Kidney (tissue), 14 donors: ENCODE results near the gene SNAI3. TPM values are rescaled to one million over a fixed set of nuclear protein-coding genes. Genes with fewer than 3 reads are reported as not detected.

ENCODE experiments used
- DNase-seq, 5 donors: peaks; one replicate each; pipeline ENCODE4 v3.0.0-alpha.2; 2013 to 2020
- FAIRE-seq: peaks from 2 replicates; lab custom pipeline; 2012; peaks lifted over from hg19 to GRCh38; lab: Jason Lieb, UNC
- H3K27ac ChIP-seq, 2 donors: one replicate each; pipeline ENCODE4 v1.7.0; 2013; ENCODE audit warnings: low read depth in 2 of 2, low read length in 2 of 2, inconsistent platforms in 1 of 2
- H3K27me3 ChIP-seq: one replicate; pipeline ENCODE4 v1.7.1; 2013; ENCODE audit warnings: low read length, inconsistent platforms; ENCODE audit not compliant: control insufficient read depth, insufficient read depth
- H3K36me3 ChIP-seq, 3 donors: one replicate each; pipeline versions ENCODE4 v1.7.0 to v1.7.1; 2013; ENCODE audit warnings: low read length in 3 of 3, control low read depth in 1 of 3, inconsistent platforms in 1 of 3; ENCODE audit not compliant: insufficient read depth in 3 of 3, control insufficient read depth in 2 of 3
- H3K4me1 ChIP-seq, 3 donors: one replicate each; pipeline versions ENCODE4 v1.7.0 to v1.7.1; 2013; ENCODE audit warnings: low read length in 3 of 3, inconsistent platforms in 1 of 3, low read depth in 1 of 3; ENCODE audit not compliant: control insufficient read depth in 2 of 3, insufficient read depth in 2 of 3
- H3K4me3 ChIP-seq, 3 donors: one replicate each; pipeline versions ENCODE4 v1.7.0 to v1.8.1; 2013; ENCODE audit warnings: low read length in 3 of 3, control low read depth in 1 of 3, inconsistent platforms in 1 of 3
- H3K9ac ChIP-seq, 3 donors: one replicate each; pipeline versions ENCODE4 v1.7.0 to v1.7.1; 2013; ENCODE audit warnings: low read length in 3 of 3, control low read depth in 1 of 3, inconsistent platforms in 1 of 3
- H3K9me3 ChIP-seq, 3 donors: one replicate each; pipeline versions ENCODE4 v1.7.0 to v1.7.1; 2013; ENCODE audit warnings: low read length in 3 of 3, control low read depth in 1 of 3, inconsistent platforms in 1 of 3; ENCODE audit not compliant: control insufficient read depth in 2 of 3, insufficient read depth in 1 of 3
- CTCF ChIP-seq: IDR thresholded peaks from 3 replicates; pipeline ENCODE4 v1.5.1; 2012; ENCODE audit warnings: mild to moderate bottlenecking, moderate library complexity, borderline replicate concordance; ENCODE audit not compliant: insufficient read depth; ENCODE audit errors: extremely low read depth
- intact Hi-C: fragments of 100-400 bp; cut with DNase I; formaldehyde crosslinking; loops from one replicate; pipeline ENCODE4 v1.11.1; 2022
- polyA plus RNA-seq: library from polyadenylated mRNA; stranded (reverse); fragments of 350-450 nt; fragmentation: Illumina TruSeq; extraction: RNeasy Lipid Tissue Mini Kit (QIAGEN cat#74804); gene quantifications from one replicate; pipeline ENCODE4 v1.2.3, GENCODE V29; 2014; ENCODE audit warnings: low read depth, low replicate concordance; ENCODE audit not compliant: insufficient read depth
- total RNA-seq: library from RNA; stranded (reverse); fragmentation: NEBNext Ultra II Directional; extraction: Animal tissue kit (Norgen Biotek cat#: 25700); gene quantifications from one replicate; pipeline ENCODE4 v1.2.1, GENCODE V29; 2021
- donor health status: control.
- donor health status: control.
- donor health status: control.
- donor health status: control.
- donor health status: control.
- donor health status: DM: yes; HTN: yes; CAD: no.
- donor health status: Normal renal cell carcinoma (clear cell type).

The SNAI3 gene
- total and polyA plus RNA-seq, 2 donors from 2014 or later = 0.75 to 2.3 TPM

- FAIRE-seq (no peak), DNase-seq (no peak)
- H3K27ac ChIP-seq = no peak overlapping the region
- peaks cover 0 to 15% (median 6%) of the 10 kb centered on the region in 3 donors for H3K36me3 ChIP-seq
- no peak for TF ChIP-seq CTCF
- intact Hi-C loops = no loop called here
- no peaks in the 10 kb centered on the region for H3K27me3 ChIP-seq
- no peak overlapping the region for H3K9ac ChIP-seq
- no peaks in the 10 kb centered on the region for H3K4me1 ChIP-seq
- no peak overlapping the region for H3K4me3 ChIP-seq
- H3K9me3 ChIP-seq = no peaks in the 10 kb centered on the region
These were observed 40.1 kb upstream of the SNAI3 start for GRCh38 chr16:88726408-88726749.

- intact Hi-C loops = no loop called here
- Histone ChIP-seq H3K36me3 (peaks cover 0 to 10% (median 3%) of the 10 kb centered on the region in 3 donors), H3K4me1 (no peaks in the 10 kb centered on the region), H3K27me3 (no peaks in the 10 kb centered on the region), H3K9ac (no peak overlapping the region), H3K4me3 (no peak overlapping the region), H3K27ac (no peak overlapping the region), H3K9me3 (no peaks in the 10 kb centered on the region)
- DNase-seq (peak in 1 of 5 donors; percentile 45), FAIRE-seq (no peak)
- no peak for TF ChIP-seq CTCF
These were observed 39.5 kb upstream of the SNAI3 start for GRCh38 chr16:88725609-88726407.

GRCh38 chr16:88724855-88725555 is 38.7 kb upstream of the SNAI3 start:
- H3K36me3 ChIP-seq = peaks cover 0 to 10% (median 3%) of the 10 kb centered on the region in 3 donors
- H3K27me3 ChIP-seq = no peaks in the 10 kb centered on the region
- no peak for TF ChIP-seq CTCF
- H3K4me3 ChIP-seq = no peak overlapping the region
- no peaks in the 10 kb centered on the region for H3K9me3 ChIP-seq
- H3K27ac ChIP-seq = no peak overlapping the region
- intact Hi-C loops = no loop called here
- FAIRE-seq (no peak), DNase-seq (no peak)
- H3K4me1 ChIP-seq = no peaks in the 10 kb centered on the region
- H3K9ac ChIP-seq = no peak overlapping the region
